ENCODE data around the gene WDR38. TPM values are rescaled to one million over a fixed set of nuclear protein-coding genes. Genes with fewer than 3 reads are reported as not detected.
A peak's percentile ranks its signal among the peaks of the same experiment; 100 is the strongest.

WDR38 gene
- total RNA-seq, 1 donor from 2014 or later, result not detected

DNA sequence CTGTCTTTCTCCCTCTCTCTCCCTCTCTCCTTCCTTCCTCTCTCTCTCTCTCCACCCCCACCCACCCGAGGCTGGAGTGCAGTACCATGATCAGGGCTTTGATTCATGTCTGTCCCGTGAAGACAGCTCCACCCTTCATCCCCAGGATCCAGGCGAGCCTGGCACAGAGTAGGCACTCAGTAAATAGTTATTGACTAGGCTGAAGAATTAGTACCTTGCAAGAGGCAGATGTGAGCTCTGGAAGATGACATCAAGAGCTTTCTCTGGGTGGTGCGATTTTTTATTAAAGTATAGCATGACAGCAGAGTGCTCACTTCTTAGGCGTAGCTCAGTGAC is 24.0 kb upstream of the WDR38 start:
- peak overlapping the region; percentile 68 for H2AFZ ChIP-seq (replicated peaks)
- H3K27ac ChIP-seq, result no peak overlapping the region
- H3K4me1 Mint-ChIP-seq, result peaks cover 10% of the 10 kb centered on the region
- H3K4me2 ChIP-seq, result no peak overlapping the region
- H3K36me3 Mint-ChIP-seq, result no peaks in the 10 kb centered on the region
- no peak overlapping the region for H3K9ac ChIP-seq
- DNase-seq (ENCODE audit: low spot score), result no peak
- peaks cover 1% of the 10 kb centered on the region for H3K27me3 Mint-ChIP-seq (ENCODE audit: insufficient read depth, low read depth)
- H3K9me3 Mint-ChIP-seq, result no peaks in the 10 kb centered on the region
- no peak overlapping the region for H3K27ac Mint-ChIP-seq
- no peaks in the 10 kb centered on the region for H3K9me3 ChIP-seq (ENCODE audit: low read depth)
- H3F3A ChIP-seq (ENCODE audit: low read depth), result no peaks in the 10 kb centered on the region
- H3K4me3 Mint-ChIP-seq, result no peak overlapping the region
- no peaks in the 10 kb centered on the region for H3K27me3 ChIP-seq
- no peak overlapping the region for H3K4me3 ChIP-seq
- H3K79me2 ChIP-seq (ENCODE audit: low read depth), result no peaks in the 10 kb centered on the region
- TF ChIP-seq EZH2phosphoT487 (IDR thresholded peaks at IDR 0.05), result no peak
- TF ChIP-seq EZH2 (IDR thresholded peaks at IDR 0.05), result no peak
- TF ChIP-seq, protein P1, sequence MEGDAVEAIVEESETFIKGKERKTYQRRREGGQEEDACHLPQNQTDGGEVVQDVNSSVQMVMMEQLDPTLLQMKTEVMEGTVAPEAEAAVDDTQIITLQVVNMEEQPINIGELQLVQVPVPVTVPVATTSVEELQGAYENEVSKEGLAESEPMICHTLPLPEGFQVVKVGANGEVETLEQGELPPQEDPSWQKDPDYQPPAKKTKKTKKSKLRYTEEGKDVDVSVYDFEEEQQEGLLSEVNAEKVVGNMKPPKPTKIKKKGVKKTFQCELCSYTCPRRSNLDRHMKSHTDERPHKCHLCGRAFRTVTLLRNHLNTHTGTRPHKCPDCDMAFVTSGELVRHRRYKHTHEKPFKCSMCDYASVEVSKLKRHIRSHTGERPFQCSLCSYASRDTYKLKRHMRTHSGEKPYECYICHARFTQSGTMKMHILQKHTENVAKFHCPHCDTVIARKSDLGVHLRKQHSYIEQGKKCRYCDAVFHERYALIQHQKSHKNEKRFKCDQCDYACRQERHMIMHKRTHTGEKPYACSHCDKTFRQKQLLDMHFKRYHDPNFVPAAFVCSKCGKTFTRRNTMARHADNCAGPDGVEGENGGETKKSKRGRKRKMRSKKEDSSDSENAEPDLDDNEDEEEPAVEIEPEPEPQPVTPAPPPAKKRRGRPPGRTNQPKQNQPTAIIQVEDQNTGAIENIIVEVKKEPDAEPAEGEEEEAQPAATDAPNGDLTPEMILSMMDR (IDR thresholded peaks at IDR 0.05), result no peak
- H4K20me1 ChIP-seq (ENCODE audit: low read depth), result no peaks in the 10 kb centered on the region
- no peaks in the 10 kb centered on the region for H3K36me3 ChIP-seq
- H3K4me1 ChIP-seq, result peaks cover 6% of the 10 kb centered on the region

DNA sequence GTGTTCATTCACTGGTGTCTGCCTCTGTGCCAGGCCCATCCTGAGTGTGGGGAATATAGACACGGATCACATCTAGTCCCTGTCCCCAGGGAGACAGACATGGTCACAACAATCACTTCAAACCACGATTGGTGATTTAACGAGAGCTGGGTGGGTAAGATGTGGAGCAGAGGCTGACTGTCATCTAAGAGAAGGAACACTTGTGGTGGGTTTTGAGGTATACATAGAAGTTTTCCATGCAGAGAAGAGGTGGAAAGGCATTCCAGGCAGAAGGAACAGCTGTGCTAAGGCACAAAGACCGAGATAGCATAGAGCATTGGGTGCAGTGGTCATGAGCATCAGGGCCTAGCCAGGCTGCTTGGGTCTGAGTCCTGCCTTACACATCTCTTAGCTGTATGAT is 22.7 kb upstream of the WDR38 start:
- TF ChIP-seq EZH2 (IDR thresholded peaks at IDR 0.05) (no peak), EZH2phosphoT487 (IDR thresholded peaks at IDR 0.05) (no peak)
- TF ChIP-seq, protein P1 (IDR thresholded peaks at IDR 0.05), result no peak
- H3K4me1 Mint-ChIP-seq, result peaks cover 11% of the 10 kb centered on the region

DNA sequence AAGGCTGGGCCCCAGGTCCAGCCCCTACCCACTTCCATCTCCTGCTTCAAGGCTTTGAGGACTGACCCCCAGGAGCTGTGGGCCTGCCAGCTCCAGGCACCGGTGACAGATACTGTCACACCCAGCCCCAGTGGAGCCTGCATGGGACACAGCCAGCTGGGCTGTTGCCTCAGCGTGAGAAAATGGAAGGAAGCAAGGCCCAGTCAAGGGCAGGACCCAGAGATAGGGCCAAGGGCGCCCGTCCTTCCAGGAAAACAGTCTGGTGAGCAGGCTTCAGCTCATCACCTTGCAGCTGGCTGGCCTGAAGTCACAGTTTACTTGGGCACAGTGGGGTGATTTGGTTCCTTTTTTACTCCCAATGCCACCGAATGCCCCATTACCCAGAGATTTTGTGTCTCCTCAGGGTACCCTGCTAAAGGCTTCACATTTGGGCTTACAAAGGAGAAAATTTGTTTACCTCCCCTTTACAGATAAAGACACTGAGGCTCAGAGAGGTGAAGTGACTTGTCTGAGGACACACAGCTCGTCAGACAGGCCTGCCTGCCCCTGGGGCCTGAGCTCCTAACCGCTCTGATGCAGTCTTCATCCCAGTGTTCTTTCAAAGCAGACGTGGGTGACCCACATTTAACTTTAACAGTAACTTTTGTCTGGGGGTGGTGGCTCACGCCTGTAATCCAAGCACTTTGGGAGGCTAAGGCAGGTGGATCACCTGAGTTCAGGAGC is 21.5 kb upstream of the WDR38 start:
- peaks cover 6% of the 10 kb centered on the region for H3K4me1 ChIP-seq
- DNase-seq (ENCODE audit: low spot score), result no peak
- no peak overlapping the region for H2AFZ ChIP-seq (replicated peaks)
- H3K79me2 ChIP-seq (ENCODE audit: low read depth), result no peaks in the 10 kb centered on the region
- H3K27ac ChIP-seq, result no peak overlapping the region
- H3K9me3 ChIP-seq (ENCODE audit: low read depth), result no peaks in the 10 kb centered on the region
- no peaks in the 10 kb centered on the region for H3K36me3 ChIP-seq
- Mint-ChIP-seq H3K27me3 (ENCODE audit: insufficient read depth, low read depth) (peaks cover 2% of the 10 kb centered on the region), H3K9me3 (no peaks in the 10 kb centered on the region), H3K4me1 (peaks cover 11% of the 10 kb centered on the region), H3K27ac (no peak overlapping the region), H3K36me3 (no peaks in the 10 kb centered on the region), H3K4me3 (no peak overlapping the region)
- no peak overlapping the region for H3K4me2 ChIP-seq
- no peak overlapping the region for H3K9ac ChIP-seq
- no peaks in the 10 kb centered on the region for H4K20me1 ChIP-seq (ENCODE audit: low read depth)
- H3K27me3 ChIP-seq, result no peaks in the 10 kb centered on the region
- H3K4me3 ChIP-seq, result no peak overlapping the region
- H3F3A ChIP-seq (ENCODE audit: low read depth), result no peaks in the 10 kb centered on the region
- TF ChIP-seq, protein P1 (IDR thresholded peaks at IDR 0.05), result no peak
- no peak for TF ChIP-seq EZH2 (IDR thresholded peaks at IDR 0.05)
- TF ChIP-seq EZH2phosphoT487 (IDR thresholded peaks at IDR 0.05), result no peak

More for the DNA sequence above, 22.7 kb upstream of the WDR38 start:
- no peaks in the 10 kb centered on the region for H3K79me2 ChIP-seq (ENCODE audit: low read depth)
- H3K27ac Mint-ChIP-seq, result no peak overlapping the region
- no peaks in the 10 kb centered on the region for H3K36me3 Mint-ChIP-seq
- H2AFZ ChIP-seq (replicated peaks), result no peak overlapping the region
- H3K36me3 ChIP-seq, result no peaks in the 10 kb centered on the region
- no peak overlapping the region for H3K4me3 Mint-ChIP-seq
- H3K27ac ChIP-seq, result no peak overlapping the region
- H3K9me3 ChIP-seq (ENCODE audit: low read depth), result no peaks in the 10 kb centered on the region
- H3K27me3 Mint-ChIP-seq (ENCODE audit: insufficient read depth, low read depth), result peaks cover 2% of the 10 kb centered on the region
- no peaks in the 10 kb centered on the region for H3K9me3 Mint-ChIP-seq
- no peak overlapping the region for H3K4me3 ChIP-seq
- no peaks in the 10 kb centered on the region for H3K27me3 ChIP-seq
- H3K9ac ChIP-seq, result no peak overlapping the region
- no peak for DNase-seq (ENCODE audit: low spot score)
- no peaks in the 10 kb centered on the region for H3F3A ChIP-seq (ENCODE audit: low read depth)
- peaks cover 6% of the 10 kb centered on the region for H3K4me1 ChIP-seq
- no peak overlapping the region for H3K4me2 ChIP-seq
- no peaks in the 10 kb centered on the region for H4K20me1 ChIP-seq (ENCODE audit: low read depth)
